SW480 (cell line): ENCODE measurements around the gene SPO11.
A peak's percentile ranks its signal among the peaks of the same experiment; 100 is the strongest.

Source experiments
- DNase-seq: peaks from one replicate; pipeline ENCODE4 v3.0.0-alpha.2; 2016; ENCODE audit warnings: low spot score

Gene SPO11

DNA sequence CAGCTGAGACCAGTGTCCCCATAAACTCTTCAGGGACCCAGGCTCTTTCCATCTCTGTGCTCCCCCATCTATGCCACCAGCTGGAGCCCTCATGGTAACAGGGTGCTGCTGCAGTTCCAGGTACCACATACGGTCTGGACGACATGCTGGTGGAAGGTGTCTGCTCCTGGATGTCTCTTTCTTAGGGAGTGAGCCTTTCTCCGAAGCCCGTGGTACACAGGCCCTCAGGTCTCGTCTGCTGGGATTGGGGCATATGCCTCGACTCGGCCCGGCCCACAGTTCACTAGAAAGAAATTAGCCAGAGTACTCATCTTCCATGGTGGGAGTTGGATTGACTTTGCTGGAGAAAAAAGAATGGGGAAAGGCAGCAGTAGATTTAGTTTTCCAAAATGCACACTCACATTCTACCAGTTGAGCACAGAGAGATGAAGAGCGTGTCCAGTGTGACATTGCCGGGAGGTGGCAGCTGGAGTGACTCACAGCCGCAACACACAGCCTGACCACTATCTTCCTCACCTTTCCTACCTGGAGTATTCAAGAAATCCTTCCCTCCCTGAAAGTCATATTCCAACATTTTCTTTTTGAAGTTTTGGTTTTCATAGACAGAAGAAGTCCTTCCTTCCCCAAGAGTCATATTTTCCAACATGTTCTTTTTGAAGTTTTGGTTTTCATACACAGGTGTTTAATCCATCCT lies 18.6 kb upstream of the SPO11 start:
- DNase-seq, result no peak

DNA sequence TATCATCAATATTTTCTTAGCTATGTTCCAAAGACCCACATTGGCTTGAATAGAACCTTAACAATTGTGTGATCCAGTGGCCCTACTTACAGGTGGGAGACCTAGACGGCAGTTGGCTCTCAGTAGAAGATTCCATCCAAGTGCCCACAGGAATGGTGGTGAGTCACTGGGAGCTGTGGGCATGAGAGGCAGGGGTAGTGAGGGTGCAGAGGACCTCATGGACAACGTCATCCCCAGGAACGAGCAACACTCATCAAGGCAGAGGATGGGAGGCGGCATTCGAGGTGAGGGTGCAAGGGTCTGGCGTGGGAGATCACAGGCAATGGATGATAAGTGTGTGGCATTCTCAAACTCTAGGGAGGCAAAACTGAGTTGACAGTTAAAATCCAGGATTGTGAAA lies 17.5 kb upstream of the SPO11 start:
- no peak for DNase-seq

DNA sequence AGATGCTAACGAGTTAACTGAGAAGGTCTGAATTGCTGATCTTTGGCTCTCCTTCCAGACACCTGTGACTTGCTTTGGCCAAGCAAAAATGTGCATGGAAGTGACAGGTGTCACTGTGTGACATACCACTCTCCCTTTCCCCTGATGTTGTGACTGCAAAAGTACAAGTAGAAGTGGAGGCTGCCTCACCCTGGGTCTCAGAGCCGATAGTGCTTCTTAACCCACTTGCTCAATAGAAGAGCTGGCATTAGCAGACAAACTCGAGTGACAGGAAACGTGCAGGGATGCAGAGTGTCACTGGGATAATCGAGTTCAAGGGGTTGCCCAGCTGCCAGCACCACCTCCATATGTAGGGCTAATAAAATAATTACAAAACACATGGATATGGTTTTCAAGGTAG lies 16.4 kb upstream of the SPO11 start:
- no peak for DNase-seq

DNA sequence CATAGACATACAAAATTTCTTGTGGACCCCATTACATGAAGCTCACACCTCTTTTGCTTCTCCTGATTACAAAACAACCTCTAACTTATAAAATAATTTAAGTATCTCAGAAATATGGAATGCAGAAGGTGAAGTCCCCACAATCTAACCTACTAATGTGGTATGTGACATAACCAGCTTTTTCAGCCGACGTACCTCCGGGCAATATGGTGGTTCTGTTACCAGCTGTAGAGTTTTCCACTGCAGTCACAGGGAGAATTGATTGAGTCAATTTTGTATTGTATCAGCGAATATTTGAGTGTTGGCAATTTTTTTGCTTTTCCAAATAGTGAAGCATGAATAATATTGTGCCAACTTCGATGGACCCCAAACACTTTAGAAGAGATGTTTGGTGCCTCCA lies 15.7 kb upstream of the SPO11 start:
- DNase-seq, result no peak

DNA sequence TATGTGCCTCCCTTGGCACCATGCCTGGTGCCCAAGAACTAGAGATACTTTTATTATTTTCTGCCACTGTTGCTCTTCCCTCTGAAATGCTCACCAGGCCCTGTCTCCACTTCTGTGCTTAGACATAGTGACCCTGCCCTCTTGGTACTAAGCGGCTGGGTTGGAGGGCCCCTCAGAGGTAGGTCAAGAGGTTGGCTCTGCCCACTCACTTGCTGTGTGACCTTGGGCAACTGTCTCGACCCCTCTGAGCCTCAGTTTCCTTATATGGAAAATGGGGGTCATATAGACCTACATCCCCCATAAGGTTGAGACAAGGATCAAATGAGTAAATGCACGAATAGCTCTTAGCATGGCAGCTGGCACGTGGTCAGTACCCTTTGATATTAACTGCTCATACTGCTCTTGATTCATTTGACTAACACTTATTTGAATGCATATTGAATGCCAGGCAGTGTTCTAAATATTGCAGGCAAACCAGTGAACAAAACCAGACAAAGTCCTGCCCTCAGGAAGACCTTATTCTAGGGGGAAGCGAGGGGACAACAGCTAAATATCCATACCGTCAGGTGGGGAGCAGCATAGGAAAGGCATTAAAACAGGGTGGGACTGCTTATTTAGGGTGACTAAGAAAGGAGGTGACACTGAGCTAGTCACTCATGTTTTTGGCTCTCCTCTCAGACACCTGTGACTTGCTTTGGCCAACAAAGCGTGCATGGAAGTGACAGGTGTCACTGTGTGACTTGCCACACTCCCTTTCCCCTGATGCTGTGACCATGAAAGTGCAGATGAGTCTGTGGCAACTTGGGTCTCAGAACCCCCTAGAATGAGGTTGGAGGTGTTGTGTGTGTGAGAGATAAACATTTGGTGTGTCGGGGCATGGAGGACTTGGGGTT lies 14.3 kb upstream of the SPO11 start:
- no peak for DNase-seq

DNA sequence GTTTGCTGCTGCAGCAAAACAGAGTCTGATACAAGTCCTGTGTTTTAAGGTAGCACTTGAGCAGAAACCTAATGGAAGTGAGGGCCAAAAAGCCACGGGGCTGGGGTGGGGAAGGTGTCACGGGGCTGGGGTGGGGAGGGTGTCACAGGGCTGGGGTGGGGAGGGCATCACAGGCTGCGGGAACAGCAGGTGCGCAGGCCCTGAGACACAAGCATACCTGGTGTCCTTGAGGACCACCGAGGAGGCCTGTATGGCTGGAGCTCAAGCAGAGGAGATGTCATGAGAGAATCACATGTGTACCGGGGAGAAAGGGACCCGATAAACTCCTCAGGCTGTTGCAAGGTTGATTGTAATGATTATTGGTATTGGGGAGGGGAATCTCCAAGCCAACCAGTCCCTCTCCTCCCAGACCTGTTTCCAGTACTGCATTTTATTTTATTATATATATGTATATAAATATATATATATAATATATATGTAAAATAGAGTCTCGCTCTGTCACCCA lies 13.6 kb upstream of the SPO11 start:
- DNase-seq, result no peak

DNA sequence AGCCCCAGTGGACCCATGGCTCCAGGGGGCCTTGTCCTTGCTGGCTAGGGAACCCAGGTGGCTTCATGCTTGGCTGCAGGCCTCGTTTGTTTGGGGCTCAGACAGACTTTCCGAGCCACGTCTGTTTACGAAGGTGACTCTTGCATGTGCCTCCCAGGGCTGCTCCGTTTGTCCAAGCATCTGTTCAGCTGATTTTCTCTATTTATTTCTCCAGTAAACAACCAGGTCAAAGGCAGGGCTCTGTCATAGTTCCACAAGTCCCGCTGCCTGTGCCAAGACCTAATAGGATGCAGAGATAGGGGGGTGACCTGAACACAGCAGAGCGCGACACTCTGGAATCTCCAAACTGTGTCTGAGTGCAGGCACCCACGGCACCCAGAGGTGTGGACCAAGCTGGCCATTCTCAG lies 12.8 kb upstream of the SPO11 start:
- DNase-seq, result no peak

DNA sequence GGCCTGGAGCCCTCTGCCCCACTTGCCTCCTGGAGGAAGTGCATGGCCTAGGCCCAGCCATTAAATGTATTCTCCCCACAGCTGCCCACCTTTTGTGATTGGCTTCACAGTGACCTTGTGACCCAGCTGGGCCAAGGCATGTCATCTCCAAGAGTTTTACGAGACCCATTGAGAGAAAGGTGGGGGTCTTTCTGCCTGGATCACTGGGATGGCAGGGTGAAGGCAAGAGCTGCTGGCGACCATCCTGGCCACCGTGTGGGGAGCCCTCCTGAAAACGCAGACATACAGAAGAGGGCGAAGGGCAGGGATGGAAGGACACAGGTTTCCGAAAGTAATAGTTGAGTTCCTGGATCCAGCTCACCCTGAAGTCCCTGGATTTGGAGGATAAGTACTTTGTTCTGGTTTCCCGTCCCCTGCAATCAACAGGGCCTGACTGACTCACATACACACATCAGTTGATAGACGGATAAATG lies 12.3 kb upstream of the SPO11 start:
- DNase-seq, result no peak

DNA sequence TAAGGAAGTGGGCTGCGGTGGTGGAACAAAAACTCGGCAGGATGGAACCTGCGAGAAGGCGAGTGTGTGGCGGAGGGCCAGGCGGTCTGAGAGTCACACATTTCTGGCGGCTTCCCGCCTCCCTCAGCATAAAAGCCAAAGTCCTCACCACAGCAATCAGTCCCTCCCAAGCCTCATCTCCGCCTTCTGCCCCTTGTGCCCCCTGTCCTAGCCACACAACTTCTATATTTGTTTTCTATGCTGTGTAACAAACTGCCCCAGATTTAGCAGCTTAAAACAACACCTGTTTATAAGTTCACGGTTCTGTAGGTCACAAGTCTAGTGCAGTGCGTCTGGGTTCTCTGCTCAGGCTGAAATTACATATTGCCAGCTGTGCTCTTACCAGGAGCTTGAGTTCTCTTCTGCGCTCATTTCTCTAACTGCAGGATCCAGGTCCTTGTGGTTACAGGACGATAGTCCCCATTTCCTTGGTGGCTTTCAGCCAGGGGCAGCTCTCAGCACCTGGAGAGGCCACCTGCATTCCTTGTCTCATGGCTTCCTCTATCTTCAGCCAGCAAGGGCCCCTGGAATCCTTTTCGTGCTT lies 11.7 kb upstream of the SPO11 start:
- DNase-seq, result no peak

DNA sequence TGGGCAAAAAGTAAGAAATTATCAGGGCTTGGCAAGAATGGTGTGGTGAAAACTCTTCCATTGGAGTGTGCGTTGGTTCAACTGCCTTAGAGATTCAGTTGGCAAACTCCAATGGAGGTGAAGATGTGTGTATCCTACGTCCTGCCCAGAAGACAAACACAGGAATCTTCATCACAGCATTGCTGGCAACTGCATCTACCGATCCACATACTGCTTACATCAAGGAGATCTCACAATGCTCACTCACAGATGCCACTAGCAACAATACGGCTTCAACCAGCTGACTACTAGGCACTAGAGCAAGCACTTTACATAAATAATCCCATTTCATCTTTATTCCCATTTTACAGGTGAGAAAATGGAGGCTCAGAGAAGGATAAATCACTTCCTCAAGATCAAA lies 10.0 kb upstream of the SPO11 start:
- DNase-seq, result no peak

DNA sequence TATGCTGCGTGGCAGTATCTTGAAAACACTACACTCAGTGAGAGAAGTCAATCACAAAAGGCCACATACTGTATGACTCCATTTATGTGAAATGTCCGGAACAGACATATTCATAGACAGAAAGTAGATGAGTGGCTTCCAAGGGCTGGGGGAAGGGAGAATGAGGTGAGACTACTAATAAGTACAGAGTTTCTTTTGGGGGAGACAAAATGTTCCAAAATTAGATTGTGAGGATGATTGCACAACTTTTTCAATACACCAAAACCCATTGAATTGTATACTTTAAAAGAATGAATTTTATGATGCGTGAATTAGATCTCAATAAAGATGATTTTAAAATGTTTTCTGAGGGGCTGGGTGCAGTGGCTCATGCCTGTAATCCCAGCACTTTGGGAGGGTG lies 9.2 kb upstream of the SPO11 start:
- DNase-seq, result no peak

DNA sequence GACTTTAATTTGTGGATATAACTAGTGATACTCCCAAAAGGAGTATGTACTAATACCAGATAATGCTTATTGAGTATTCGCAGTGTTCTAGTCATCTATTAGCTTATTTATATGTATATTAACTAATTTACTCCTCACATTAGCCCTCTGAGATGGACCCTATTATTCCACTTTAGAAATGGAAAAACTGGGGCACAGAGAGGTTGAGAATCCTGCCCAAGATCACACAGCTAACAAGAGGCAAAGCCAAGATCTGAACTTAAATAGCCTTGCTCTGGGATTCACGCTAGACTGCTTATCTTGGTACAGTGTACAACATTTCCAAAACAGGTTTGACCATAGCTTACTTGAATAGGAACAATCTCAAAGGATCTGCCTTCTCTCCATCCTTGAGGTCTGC lies 8.5 kb upstream of the SPO11 start:
- no peak for DNase-seq

DNA sequence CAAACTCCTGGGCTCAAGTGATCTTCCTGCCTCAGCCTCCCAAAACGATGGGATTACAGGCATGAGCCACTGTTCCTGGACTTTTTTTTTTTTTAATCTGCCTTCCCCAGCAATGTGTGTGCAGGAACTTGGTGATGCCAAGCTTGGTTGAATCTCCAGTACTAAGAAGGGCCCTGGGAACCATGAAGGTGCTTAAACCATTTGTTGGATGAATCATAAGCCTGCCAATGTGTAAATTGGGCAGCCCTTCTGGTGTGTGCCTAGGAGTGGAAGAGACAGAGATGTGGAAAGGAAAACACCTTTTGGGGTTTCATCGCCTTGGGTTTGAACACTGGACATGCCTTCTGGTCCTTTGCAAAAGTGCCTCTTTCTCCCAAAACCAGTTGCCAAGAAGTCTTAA lies 7.1 kb upstream of the SPO11 start:
- peak; percentile 24 for DNase-seq

DNA sequence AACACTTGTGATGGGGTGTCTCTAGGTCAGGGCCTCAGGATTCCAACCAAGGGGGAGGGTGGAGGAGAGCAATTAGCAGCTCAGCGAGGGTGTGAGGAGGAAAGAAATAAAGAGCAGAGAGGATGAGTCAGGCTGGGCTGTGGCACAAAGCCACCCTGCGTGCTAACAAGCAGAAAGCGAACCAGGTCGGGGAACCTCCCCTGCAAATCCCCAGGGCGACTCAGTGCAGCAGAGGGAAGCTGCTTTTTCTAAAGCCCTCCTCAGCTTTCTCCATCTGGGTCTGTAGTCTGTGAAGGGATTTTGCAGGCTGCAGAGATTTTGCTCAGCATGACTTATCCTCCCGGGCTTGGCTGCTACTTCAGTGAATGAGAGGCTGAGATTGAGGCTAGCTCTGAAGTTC lies 6.6 kb upstream of the SPO11 start:
- DNase-seq, result peak; percentile 86

DNA sequence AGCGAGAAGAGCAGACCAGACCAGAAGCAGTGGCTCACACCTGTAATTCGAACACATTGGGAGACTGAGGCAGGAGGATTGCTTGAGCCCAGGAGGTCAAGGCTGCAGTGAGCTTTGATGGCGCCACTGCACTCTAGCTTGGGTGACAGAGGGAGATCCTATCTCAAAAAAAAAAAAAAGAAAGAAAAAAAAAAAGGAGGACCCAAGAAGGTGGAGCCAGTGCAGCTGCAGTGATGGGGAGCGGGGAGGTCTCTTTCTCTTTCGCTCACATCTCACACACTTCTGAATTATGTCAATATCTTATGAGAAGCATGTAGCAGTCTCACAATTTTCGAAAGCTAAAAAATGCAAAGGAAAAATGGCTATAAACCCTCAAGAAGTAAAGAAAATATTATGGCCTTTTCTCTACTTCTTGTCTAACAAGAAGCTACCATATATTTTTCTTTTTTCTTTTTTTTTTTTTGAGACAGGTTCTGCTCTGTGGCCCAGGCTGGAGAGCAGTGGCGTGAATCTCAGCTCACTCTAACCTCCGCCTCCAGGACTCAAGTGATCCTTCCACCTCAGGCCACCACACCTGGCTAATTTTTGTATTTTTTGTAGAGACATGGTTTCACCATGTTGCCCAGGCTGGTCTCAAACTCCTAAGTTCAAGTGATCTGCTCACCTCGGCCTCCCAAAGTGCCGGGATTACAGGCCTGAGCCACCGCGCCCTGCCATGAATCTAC lies 3.8 kb upstream of the SPO11 start:
- DNase-seq, result no peak

DNA sequence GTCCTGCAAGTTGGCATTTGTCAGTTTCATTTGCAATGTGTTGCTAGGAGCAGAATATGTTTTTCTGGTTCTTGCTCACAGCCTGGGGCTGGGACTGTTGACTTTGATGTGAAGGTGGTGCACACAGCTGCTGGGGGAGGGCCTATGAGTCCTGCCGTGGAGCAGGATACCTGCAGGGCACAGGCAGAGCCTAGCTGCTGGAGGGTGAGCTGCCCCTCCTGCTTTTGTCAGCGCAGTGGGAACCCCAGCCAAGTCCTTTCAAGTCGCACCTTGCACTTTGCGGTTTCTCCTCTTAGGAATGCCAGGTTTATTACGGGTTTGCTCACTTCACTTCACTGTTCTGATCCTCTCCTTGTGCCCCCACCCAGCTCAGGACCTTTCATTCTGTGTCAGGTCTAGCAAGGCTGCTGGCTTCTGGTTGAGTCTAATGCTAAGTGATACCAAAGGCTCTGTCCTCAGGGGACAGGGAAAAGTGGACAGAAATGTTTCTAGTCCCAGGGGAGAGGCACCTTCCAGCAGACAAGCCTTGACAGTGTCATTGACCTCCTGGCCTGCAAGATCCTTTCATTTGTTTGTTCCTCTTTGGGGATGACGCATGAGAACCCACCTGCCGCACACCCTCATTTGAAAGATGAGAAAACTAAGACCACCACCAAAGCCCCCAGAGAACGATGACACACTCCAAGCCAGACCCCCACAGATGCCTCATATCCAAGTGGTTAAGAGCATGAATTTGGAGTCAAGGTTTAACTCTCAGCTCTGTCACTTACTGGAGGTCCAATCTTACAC lies 2.7 kb upstream of the SPO11 start:
- DNase-seq, result peak; percentile 91

DNA sequence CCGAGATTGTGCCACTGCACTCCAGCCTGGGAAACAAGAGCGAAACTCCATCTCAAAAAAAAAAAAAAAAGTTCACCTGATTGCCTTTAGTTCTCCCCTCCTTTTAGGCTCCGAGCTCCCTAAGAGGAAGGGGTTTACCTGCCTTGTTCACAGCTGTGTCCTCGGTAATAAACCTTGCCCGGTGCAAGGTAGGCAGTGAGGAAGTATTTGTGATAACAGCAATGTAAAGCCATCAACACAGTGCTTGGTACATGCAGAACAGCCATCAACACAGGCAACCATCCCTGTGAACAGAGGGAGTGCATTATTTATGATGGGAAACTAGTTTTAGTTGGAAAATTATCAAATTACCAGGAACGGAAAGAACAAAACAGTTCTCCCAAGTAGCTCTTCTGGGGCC lies 1.8 kb upstream of the SPO11 start:
- DNase-seq, result no peak

DNA sequence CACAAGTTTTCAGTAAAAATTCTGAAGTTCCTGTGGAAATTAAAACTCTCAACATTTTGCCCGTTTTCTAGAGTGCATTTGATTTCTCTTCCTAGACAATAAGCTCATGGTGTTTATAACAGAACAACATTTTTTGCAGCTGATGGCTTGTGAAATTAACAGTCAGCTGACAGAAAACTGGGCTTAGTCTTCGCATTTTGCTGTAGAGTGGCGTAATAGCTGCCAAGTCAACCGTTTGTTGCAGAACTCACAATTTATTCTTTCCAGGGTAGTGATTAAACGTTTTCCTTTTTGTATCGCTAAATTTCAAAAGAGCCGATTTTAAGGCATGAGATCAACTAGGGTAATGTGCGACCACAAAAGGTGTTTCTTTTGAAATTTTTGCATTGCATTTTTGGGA lies 1.4 kb downstream of the SPO11 start:
- DNase-seq, result no peak

DNA sequence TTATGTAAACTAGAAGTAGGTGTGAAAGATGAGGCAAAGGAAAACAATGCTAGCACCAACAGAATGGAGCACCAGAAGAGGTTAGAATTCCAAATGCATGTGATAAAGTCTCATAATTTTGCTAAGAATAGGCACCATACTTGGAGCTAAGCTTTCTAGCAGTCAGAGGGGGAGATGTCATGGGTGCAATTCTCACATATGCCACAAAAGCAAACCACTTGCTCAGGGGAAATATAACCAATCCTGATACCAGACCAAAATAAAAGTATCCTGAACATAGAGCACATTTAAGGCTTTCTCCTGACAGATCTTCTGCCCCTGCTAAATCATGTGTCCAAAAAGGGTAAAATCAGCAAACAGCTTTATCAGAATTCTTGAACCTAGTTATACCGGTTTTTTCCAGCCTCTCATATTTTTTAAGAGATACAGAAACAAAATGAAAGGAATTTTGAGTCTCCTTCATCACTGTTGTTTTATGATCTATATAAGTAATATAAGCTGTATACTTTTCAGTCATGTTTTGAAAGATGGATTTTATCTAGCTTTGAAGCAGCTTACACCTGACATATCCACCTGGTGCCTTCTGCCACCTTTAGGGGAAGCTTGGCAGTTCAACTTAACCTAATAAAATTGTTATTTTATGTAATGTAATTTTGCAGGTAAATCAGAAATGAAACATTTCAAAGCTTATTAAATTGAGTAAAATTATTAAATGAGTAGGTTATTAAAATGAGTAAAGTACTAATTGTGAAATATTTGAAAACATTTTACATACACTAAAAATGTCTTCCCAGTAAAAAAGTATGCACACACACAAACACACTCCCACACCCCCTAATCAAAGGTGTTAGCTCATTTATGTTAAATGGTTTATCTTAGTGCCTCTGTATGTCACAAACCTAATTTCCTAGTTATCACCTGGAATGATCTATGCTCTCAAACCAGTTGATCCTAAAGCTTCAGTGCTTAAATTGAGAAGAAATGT lies 2.8 kb downstream of the SPO11 start:
- DNase-seq, result peak; percentile 76

DNA sequence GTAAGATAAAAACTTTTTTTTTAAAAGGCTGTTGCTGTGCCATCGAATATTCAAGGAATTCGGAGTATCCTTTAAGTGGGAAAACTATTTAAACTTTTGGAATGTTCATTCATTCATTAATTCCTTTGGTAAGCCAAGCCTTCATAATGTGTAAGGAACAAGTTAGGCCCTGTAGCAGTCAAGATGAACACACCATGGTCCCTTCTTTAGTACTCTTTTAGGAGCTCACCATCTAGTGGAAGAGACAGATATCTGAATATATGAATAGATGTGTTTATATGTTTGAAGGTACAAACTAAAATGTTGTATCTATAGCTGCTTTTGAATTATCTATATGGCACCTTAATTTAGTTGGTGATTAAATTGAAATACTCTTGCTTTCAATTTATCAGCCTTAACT lies 5.8 kb downstream of the SPO11 start:
- DNase-seq, result peak; percentile 78
